ENCODE results near the gene ADRM1.

- TF ChIP-seq POLR2A (IDR thresholded peaks at IDR 0.05) (no peak), CTCF (IDR thresholded peaks at IDR 0.05) (no peak), POLR2AphosphoS5 (IDR thresholded peaks at IDR 0.05) (no peak)
These were observed 19.2 kb downstream of the ADRM1 start for GRCh38 chr20:62321975-62322374.

Measured in sigmoid colon (tissue), 4 donors.